Urinary bladder (tissue), 4 donors: Measurements from ENCODE around the gene C19orf25. TPM values are rescaled to one million over a fixed set of nuclear protein-coding genes. Genes with fewer than 3 reads are reported as not detected.
"Not testable (repeated sequence)": the region's sequence is repeated elsewhere in the genome, so short reads cannot be mapped to it uniquely, and the experiment has no call there.

Experiments used
- DNase-seq: peaks from one replicate; pipeline ENCODE4 v3.0.0-alpha.2; 2015; ENCODE audit errors: extremely low spot score
- H3K27ac ChIP-seq: one replicate; pipeline ENCODE4 v1.5.1; 2013; ENCODE audit warnings: low read depth, mild to moderate bottlenecking, moderate library complexity
- H3K36me3 ChIP-seq: one replicate; pipeline ENCODE4 v1.6.1; 2013; ENCODE audit warnings: mild to moderate bottlenecking, moderate library complexity; ENCODE audit not compliant: insufficient read depth
- H3K4me1 ChIP-seq: one replicate; pipeline ENCODE4 v1.6.1; 2013; ENCODE audit warnings: mild to moderate bottlenecking, moderate library complexity; ENCODE audit not compliant: insufficient read depth
- H3K4me3 ChIP-seq: one replicate; pipeline ENCODE4 v1.5.1; 2013; ENCODE audit warnings: low read depth, low read length
- WGBS: extraction: QIAGEN DNeasy Blood & Tissue Kit; methylation state at CpG from one replicate; pipeline ENCODE4 v1.1.7; 2013; 5-methylcytosine and 5-hydroxymethylcytosine counted together
- polyA plus RNA-seq: library from polyadenylated mRNA; stranded (reverse); fragments of 200-250 nt; gene quantifications from one replicate; pipeline ENCODE4 v1.2.3, GENCODE V29; 2013
- total RNA-seq: library from RNA; depleted of rRNA; stranded (reverse); fragments of >200 nt; gene quantifications from one replicate; pipeline ENCODE4 v1.2.3, GENCODE V29; 2014
- donor health status: healthy with polysubstance abuse.
- donor health status: healthy.

Gene C19orf25
- total and polyA plus RNA-seq, 2 donors: 15.0 to 40.5 TPM

DNA sequence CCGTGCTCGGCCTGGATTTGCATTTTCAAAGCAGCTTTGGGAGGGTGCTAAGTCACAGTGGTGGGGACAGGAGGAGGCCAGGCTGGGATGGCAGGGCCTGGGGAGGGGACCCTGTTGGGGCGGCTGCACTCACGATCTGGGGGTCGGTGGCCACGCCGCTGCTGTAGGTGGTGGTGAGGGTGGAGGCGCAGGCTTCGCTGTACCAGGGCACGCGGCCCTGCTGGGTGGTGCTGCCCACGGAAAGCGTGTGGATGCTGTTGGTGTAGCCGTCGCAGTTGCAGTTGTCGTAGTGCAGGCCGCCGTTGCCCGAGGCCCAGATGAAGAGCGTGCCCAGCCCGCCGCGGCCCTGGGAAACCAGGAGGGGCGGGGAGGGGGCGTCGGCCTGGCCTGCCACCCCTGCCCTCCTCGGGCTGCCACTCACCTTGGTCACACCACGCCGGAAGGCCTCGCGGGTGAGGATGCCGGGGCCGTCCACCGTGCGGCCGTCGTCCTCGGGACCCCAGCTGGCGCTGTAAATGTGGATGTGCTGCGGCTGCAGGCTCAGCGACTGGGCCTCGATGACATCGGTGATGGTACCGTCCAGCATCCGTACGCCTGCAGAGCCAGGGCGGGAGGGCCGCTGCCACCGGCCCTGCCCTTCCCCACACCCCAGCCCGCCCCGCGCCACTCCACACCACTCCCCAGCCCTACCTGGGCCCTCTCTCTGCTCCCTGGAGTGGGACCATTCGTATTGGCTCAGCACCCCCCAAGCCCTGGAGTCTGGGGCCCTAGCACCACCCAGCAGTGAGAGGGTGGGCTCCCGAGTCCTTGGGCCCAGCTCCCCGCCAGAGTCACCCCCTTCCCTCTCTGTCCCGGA is 7.9 kb upstream of the C19orf25 start:
- Histone ChIP-seq H3K4me1 (no peaks in the 10 kb centered on the region), H3K4me3 (no peak overlapping the region), H3K27ac (no peak overlapping the region), H3K36me3 (no peaks in the 10 kb centered on the region)
- no peak for DNase-seq
- WGBS: 91% methylated on average over 56 of the region's 56 CpGs

DNA sequence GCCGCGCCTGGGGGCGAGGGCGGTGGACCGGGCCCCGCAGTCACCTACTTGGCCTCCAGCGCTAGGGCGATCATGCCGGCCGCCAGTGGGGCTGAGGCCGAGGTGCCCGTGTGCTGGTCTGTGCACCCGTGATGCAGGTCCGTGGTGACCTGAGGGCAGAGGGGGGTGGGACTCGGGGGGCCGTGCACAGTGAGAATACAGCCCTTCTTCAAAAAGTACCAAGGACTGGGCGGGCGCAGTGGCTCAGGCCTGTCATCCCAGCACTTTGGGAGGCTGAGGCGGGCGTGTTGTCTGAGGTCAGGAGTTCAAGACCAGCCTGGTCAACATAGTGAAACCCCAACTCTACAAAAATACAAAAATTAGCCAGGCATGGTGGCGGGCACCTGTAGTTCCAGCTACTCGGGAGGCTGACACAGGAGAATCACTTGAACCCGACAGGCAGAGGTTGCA is 5.0 kb upstream of the C19orf25 start:
- Histone ChIP-seq H3K4me1 (no peaks in the 10 kb centered on the region), H3K4me3 (no peak overlapping the region), H3K36me3 (no peaks in the 10 kb centered on the region), H3K27ac (no peak overlapping the region)
- no peak for DNase-seq
- WGBS: 90% methylated on average over 23 of the region's 23 CpGs

DNA sequence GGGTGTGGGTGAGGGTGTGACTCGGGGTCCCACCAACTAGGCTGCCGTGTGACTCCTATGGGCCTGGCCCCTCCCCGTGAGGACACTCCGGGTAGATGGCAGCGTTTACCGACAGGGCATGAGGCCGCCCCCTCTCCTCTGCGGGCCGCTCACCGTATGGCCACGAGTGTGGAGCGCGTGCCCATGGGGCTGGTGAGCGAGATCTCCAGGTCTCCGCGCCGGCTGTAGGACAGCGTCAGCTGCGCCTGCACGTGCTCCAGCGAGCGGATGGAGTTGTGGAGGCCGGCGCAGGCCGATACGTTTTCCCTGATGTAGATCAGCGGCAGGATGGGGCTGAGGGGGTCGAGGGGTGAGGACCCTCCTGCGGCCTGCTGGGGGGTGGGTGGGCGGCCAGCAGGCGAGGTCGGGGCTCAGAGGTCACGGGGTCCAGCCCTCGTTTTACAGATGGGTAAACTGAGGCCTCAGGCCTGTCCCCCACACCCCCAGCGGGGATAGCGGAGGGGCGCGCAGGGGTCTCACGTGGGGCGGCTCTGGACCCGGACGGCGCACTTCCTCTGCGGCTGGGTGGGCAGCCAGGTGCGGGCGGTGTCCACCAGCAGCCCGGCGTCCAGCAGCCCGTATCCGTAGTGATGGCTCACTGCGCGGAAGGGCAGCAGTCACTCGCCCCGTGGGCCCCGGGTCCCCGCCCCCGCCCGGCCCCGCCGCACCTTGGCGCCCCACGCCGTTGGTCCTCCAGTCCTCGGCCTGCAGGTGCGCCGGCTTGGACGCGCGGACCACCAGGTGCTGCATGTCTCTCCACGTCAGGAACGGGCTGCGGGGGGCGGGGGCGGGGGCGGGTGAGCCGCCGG is 4.3 kb upstream of the C19orf25 start:
- Histone ChIP-seq H3K27ac (no peak overlapping the region), H3K4me3 (no peak overlapping the region), H3K36me3 (no peaks in the 10 kb centered on the region), H3K4me1 (no peaks in the 10 kb centered on the region)
- DNase-seq: no peak
- WGBS: 90% methylated on average over 77 of the region's 77 CpGs

DNA sequence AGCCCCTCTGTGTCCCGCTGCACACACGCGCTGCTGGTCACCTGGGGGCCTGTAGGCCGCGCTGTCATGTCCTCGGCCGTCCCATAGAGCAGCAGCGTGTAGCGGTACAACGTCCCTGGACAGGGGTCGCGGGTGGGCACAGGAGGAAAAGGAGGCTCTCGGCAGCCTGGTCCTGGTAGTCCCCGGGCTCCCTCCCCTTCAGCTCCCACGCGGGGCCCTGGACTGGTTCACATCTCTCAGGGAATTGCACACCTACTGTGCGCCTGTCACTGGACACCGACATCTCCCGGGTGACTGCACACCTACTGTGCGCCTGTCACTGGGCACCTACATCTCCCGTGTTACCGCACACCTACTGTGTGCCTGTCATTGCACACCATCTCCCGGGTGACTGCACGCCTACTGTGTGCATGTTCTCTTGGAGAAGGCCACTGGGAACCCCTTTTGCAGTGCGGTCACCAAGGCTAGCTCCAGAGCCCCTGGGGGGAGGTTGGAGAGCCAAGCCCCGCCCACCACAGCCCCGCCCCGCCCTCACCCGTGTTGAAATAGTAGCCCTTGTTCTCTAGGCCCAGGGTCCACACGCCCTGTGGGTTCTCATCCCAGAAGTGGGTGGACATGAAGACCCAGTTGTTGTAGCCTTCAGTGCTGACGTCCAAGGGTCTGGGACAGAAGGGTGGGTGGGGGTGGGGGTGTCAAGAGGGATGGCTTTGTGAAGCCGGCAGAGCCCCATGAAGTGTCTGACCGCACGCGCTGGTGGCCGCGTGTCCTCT is 3.5 kb upstream of the C19orf25 start:
- no peaks in the 10 kb centered on the region for H3K36me3 ChIP-seq
- H3K4me3 ChIP-seq: no peak overlapping the region
- WGBS: 84% methylated on average over 37 of the region's 37 CpGs
- H3K27ac ChIP-seq: no peak overlapping the region
- no peaks in the 10 kb centered on the region for H3K4me1 ChIP-seq
- no peak for DNase-seq

GRCh38 chr19:1481893-1482360 is 2.9 kb upstream of the C19orf25 start:
- no peak overlapping the region for H3K4me3 ChIP-seq
- no peaks in the 10 kb centered on the region for H3K4me1 ChIP-seq
- 90% methylated on average over 36 of the region's 36 CpGs for WGBS
- H3K27ac ChIP-seq: no peak overlapping the region
- no peak for DNase-seq
- H3K36me3 ChIP-seq: no peaks in the 10 kb centered on the region

DNA sequence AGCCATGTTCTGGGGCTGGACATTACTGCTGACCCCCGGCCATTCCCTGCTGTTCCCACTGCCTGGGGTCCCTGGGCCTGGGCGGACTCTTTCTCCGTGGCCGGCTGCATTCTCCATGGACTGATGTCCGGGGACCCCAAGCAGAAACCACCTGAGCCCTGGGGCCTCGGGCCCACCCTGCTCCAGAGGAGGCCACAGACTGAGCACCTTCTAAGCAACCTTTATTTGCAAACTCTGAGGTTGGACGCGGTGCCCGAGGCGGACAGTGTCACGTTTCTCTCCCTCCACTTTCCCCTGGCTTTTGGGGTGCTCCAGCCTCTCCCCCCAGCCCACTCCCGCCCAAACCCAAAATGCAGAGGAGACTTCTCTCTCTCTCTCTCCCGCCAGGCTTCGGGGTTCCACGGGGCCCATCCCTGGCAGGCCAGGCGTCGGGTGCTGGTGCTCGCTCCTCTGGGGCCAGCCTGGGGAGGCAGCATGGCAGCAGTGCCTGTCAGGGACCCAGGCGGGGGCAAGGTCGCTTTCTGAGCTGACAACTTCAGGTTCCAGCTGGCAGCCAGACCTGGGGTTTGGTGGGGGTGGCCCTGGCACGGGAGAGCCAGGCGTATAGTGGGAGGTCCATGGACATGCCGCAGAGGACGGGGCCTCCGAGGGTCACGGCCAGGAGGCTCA is 2.3 kb upstream of the C19orf25 start:
- H3K4me1 ChIP-seq: no peaks in the 10 kb centered on the region
- H3K36me3 ChIP-seq: no peaks in the 10 kb centered on the region
- WGBS: 82% methylated on average over 26 of the region's 26 CpGs
- H3K27ac ChIP-seq: no peak overlapping the region
- no peak overlapping the region for H3K4me3 ChIP-seq
- no peak for DNase-seq

DNA sequence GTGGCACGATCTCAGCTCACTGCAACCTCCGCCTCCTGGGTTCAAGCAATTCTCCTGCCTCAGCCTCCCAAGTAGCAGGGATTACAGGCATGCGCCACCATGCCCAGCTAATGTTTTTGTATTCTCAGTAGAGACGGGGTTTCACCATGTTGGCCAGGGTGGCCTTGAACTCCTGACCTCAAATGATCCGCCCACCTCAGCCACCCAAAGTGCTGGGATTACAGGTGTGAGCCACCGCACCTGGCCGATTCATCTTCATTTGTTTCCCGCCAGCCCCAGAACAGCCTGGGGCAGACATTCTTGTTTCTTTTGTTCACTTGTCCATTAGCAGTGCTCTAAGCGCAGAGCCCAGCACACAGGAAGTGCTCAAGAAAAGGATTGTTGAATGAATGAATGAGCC is 2.0 kb downstream of the C19orf25 start:
- not testable (repeated sequence) for H3K36me3 ChIP-seq, H3K27ac ChIP-seq, H3K4me3 ChIP-seq, DNase-seq, H3K4me1 ChIP-seq
- WGBS: 94% methylated on average over 9 of the region's 9 CpGs

DNA sequence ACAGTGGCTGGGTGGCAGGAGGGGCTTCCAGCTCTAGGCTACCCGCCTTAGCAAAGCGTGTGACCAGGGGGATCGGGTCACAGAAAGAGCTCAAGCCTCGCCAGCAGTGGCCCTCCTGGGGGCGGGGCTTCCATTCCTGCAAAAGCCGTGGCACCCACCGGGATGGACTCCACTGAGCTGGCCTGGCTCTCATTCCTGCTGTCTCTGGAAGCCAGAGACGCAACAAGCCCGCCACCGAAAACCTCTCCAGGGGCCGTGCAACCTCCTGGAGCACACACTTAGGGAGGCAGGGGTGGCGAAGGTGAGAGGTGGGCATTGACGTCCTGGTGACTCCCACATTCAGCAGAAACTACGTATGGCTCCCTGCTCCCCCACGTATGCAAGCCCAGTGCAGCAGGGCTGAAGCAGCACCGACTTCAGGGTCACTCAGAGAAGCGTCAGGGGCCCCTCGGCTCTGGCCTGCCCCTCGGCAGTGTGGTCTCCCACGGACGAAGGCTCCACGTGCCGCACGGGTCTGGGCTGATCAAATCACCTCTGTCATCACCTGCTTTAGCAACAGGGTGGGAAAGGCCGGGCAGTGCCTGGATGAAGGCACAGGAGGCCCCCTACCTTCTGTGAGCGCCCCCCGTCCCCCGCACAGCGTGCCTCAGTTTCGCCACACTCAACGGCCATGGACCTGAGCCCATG is 3.1 kb downstream of the C19orf25 start:
- WGBS: 91% methylated on average over 31 of the region's 31 CpGs
- no peak overlapping the region for H3K27ac ChIP-seq
- no peaks in the 10 kb centered on the region for H3K36me3 ChIP-seq
- no peaks in the 10 kb centered on the region for H3K4me1 ChIP-seq
- DNase-seq: no peak
- no peak overlapping the region for H3K4me3 ChIP-seq

GRCh38 chr19:1474765-1475351 is 4.2 kb downstream of the C19orf25 start:
- no peak overlapping the region for H3K4me3 ChIP-seq
- 87% methylated on average over 26 of the region's 26 CpGs for WGBS
- H3K36me3 ChIP-seq: no peaks in the 10 kb centered on the region
- DNase-seq: no peak
- H3K27ac ChIP-seq: no peak overlapping the region
- H3K4me1 ChIP-seq: no peaks in the 10 kb centered on the region

- Histone ChIP-seq H3K4me1 (no peaks in the 10 kb centered on the region), H3K36me3 (no peaks in the 10 kb centered on the region), H3K27ac (no peak overlapping the region), H3K4me3 (no peak overlapping the region)
- WGBS: 76% methylated on average over 31 of the region's 31 CpGs
- DNase-seq: no peak
Measured at GRCh38 chr19:1474011-1474764, 4.8 kb downstream of the C19orf25 start.

DNA sequence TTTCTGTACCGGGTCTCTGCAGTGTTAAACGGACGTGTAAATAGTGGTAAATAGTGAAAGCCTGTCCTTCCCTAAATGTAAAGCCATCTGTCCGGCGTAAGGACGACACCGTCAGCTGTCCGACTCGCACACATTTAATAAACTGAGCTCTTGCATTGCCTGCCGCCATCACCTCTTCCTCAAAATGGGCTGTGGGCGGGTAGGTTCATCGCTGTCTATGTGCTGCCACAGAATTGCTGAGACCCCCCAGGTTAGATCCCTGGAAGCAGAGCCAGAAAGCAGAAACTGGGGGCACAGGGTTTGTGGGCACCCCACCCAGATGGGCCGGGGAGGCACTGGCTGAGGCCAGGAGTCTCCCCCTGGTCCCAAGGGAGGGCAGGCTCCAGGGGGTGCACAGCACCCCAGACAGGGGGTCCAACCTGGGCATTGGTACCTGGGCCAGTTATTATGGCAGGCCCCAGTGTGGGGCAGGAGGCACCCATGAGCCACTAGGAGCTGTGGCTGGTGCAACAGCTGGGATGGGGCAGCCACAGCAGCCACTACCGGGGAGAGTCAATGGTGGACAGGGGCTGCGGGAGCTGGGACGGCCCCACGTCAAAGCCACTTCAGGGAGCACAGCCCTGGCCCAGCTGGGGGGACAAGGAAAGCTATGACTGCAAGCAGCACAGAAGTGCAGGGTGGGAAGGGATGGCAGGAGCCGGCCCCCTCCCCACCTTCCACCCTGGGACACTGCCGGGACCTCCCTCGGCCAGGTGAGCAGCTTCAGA is 5.7 kb downstream of the C19orf25 start:
- Histone ChIP-seq H3K4me3 (no peak overlapping the region), H3K36me3 (no peaks in the 10 kb centered on the region), H3K4me1 (no peaks in the 10 kb centered on the region), H3K27ac (no peak overlapping the region)
- DNase-seq: no peak
- 69% methylated on average over 20 of the region's 20 CpGs for WGBS
